K562 (cell line): Measurements from ENCODE around the gene PCBP3. TPM values are rescaled to one million over a fixed set of nuclear protein-coding genes. Genes with fewer than 3 reads are reported as not detected.

ENCODE experiments used
- ATAC-seq: fragments of 200-7000 bp; cut with Tn5 transposase; 3 replicates; pipeline ENCODE4 v1.9.1; 2020; ENCODE audit warnings: moderate library complexity
- BruUV-seq: library from RNA; stranded (reverse); fragments of 400-500 nt; replicated peaks from 2 replicates; lab custom pipeline; 2021; lab: Mats Ljungman, UMichigan
- CTCF ChIA-PET: fragments of 300-600 bp; formaldehyde crosslinking; extraction: SDS; loops from one replicate; lab custom pipeline; 2021; ENCODE audit warnings: low intra/inter-chr PET ratio; lab: Yijun Ruan, JAX
- POLR2A ChIA-PET: fragments of 300-600, 350-650 bp; sonication (Branson Sonifier 250); formaldehyde crosslinking; extraction: SDS; loops from one replicate; lab custom pipeline; 2021; ENCODE audit warnings: antibody characterized with exemption, inconsistent platforms; lab: Yijun Ruan, JAX
- DNase-seq, 4 experiments: peaks; one replicate each; pipeline versions ENCODE4 v3.0.0 to v3.0.0-alpha.2; 2011 to 2018; ENCODE audit warnings: low spot score in 3 of 4, mixed read lengths in 3 of 4; ENCODE audit errors: extremely low read depth in 1 of 4
- FAIRE-seq: peaks from 2 replicates; lab custom pipeline; 2011; peaks lifted over from hg19 to GRCh38; lab: Jason Lieb, UNC
- H2AFZ ChIP-seq: 2 replicates; pipeline ENCODE4 v1.6.0; 2011; ENCODE audit warnings: low read depth, low read length, control low read depth, inconsistent platforms
- H3K27ac ChIP-seq: fragments of 200-600 bp; 3 replicates; pipeline ENCODE4 v1.8.0; 2011; ENCODE audit warnings: low read depth, mild to moderate bottlenecking, control low read depth, inconsistent platforms, low read length, moderate library complexity, mixed read lengths; ENCODE audit errors: extremely low read depth
- H3K27me3 ChIP-seq, 2 experiments: fragments of 300-600 bp in 1 of 2; 2 replicates in 1 of 2; 3 replicates in 1 of 2; pipeline versions ENCODE4 v1.6.0 to v1.8.0; 2011; ENCODE audit warnings: inconsistent platforms in 2 of 2, low read length in 2 of 2, mild to moderate bottlenecking in 1 of 2, mixed read lengths in 1 of 2, moderate library complexity in 1 of 2; ENCODE audit not compliant: control insufficient read depth in 2 of 2, insufficient read depth in 2 of 2
- H3K36me3 ChIP-seq: fragments of 300-600 bp; 3 replicates; pipeline ENCODE4 v1.8.0; 2011; ENCODE audit warnings: mild to moderate bottlenecking, low read length, inconsistent platforms; ENCODE audit not compliant: control insufficient read depth, insufficient read depth
- H3K4me1 ChIP-seq, 2 experiments: fragments of 200-600 bp in 1 of 2; replicated peaks in 1 of 2; 2 replicates in 1 of 2; 3 replicates in 1 of 2; pipeline versions ENCODE4 v1.5.1 to v1.8.0; 2011; ENCODE audit warnings: inconsistent platforms in 2 of 2, low read length in 2 of 2, mild to moderate bottlenecking in 1 of 2, mixed read lengths in 1 of 2, moderate library complexity in 1 of 2; ENCODE audit not compliant: control insufficient read depth in 2 of 2, insufficient read depth in 2 of 2
- H3K4me2 ChIP-seq: 2 replicates; pipeline ENCODE4 v1.6.1; 2011; ENCODE audit warnings: low read length, control low read depth, inconsistent platforms, mixed read lengths; ENCODE audit not compliant: insufficient read depth
- H3K4me3 ChIP-seq: fragments of 200-600 bp; sonication (generic), shearing (Covaris generic); 2 replicates; pipeline ENCODE4 v1.5.1; 2016; ENCODE audit warnings: control low read depth, inconsistent platforms
- H3K79me2 ChIP-seq: fragments of 200-600 bp; 3 replicates; pipeline ENCODE4 v1.8.0; 2011; ENCODE audit warnings: low read length, inconsistent platforms; ENCODE audit not compliant: control insufficient read depth, insufficient read depth
- H3K9ac ChIP-seq, 2 experiments: 2 replicates each; pipeline versions ENCODE4 v1.6.0 to v1.6.1; 2011; ENCODE audit warnings: low read depth in 2 of 2, low read length in 2 of 2, control low read depth in 1 of 2, inconsistent platforms in 1 of 2, mild to moderate bottlenecking in 1 of 2, mixed read lengths in 1 of 2; ENCODE audit not compliant: insufficient read depth in 1 of 2
- H3K9me1 ChIP-seq: one replicate; pipeline ENCODE4 v1.6.0; 2011; ENCODE audit warnings: inconsistent platforms, mild to moderate bottlenecking, low read length, moderate library complexity; ENCODE audit not compliant: control insufficient read depth, insufficient read depth
- H3K9me3 ChIP-seq: replicated peaks from 2 replicates; pipeline ENCODE4 v1.5.1; 2011; ENCODE audit warnings: low read depth, low read length, inconsistent platforms; ENCODE audit not compliant: control insufficient read depth, insufficient read depth
- H4K20me1 ChIP-seq: replicated peaks from 2 replicates; pipeline ENCODE4 v1.6.1; 2011; ENCODE audit warnings: low read length, inconsistent platforms, mixed read lengths; ENCODE audit not compliant: control insufficient read depth, insufficient read depth
- KAT8 ChIP-seq: fragments of 450-650 bp; IDR thresholded peaks from 2 replicates; pipeline ENCODE4 v1.6.1; 2016; ENCODE audit warnings: low read depth, mild to moderate bottlenecking
- MTA2 ChIP-seq: fragments of 450-650 bp; IDR thresholded peaks from 2 replicates; pipeline ENCODE4 v1.6.1; 2016; ENCODE audit warnings: low read depth
- STAG1 ChIP-seq: sonication (generic); formaldehyde crosslinking; IDR thresholded peaks from 2 replicates; pipeline ENCODE4 v1.5.0; 2020; ENCODE audit warnings: missing genetic modification reagents, borderline replicate concordance
- XRCC3 ChIP-seq: fragments of 450-650 bp; IDR thresholded peaks from 2 replicates; pipeline ENCODE4 v1.6.1; 2017; ENCODE audit warnings: mild to moderate bottlenecking, moderate library complexity
- WGBS: fragments of 100-300 bp; shearing (Covaris generic); methylation state at CpG from one replicate; pipeline ENCODE4 v1.1.6; 2016; ENCODE audit warnings: low coverage, mixed read lengths; ENCODE audit not compliant: insufficient coverage; ENCODE audit errors: missing lambda C conversion rate; 5-methylcytosine and 5-hydroxymethylcytosine counted together
- in situ Hi-C: fragments of 300-500 bp; cut with MboI; formaldehyde crosslinking; loops from 4 replicates; pipeline ENCODE4 v1.15.0; 2018; ENCODE audit warnings: inconsistent platforms, mixed read lengths
- intact Hi-C: fragments of 100-400 bp; cut with micrococcal nuclease; formaldehyde crosslinking; loops from 2 replicates; pipeline ENCODE4 v1.14.2; 2022
- polyA plus RNA-seq, 8 experiments: library from polyadenylated mRNA; depleted of rRNA in 4 of 8; stranded (reverse) in 5 of 8; unstranded in 3 of 8; fragments of >200 nt; fragmentation: Nextera tagmentation in 2 of 8; fragmentation: Illumina TruSeq in 1 of 8; extraction: Ambion mirVana in 2 of 8; extraction: Trizol in 1 of 8; gene quantifications; 2 replicates each; pipeline versions ENCODE4 v1.2.1 to v1.2.3, GENCODE V29; 2011 to 2014; ENCODE audit warnings: inconsistent platforms in 1 of 8, missing spikeins in 1 of 8
- total RNA-seq, 7 experiments: library from RNA; depleted of rRNA in 6 of 7; stranded (reverse); fragments of >200 nt in 6 of 7; fragmentation: Illumina TruSeq in 2 of 7; extraction: Trizol in 2 of 7; gene quantifications; 2 replicates each; pipeline versions ENCODE4 v1.2.1 to v1.2.3, GENCODE V29; 2011 to 2021; ENCODE audit warnings: low replicate concordance in 1 of 7

PCBP3 gene
- total and polyA plus RNA-seq, 9 of the 15 experiments (the other 6 are each of a cell fraction or from before 2014, with no cell fraction given) = 0.18 TPM; not detected in 8

DNA sequence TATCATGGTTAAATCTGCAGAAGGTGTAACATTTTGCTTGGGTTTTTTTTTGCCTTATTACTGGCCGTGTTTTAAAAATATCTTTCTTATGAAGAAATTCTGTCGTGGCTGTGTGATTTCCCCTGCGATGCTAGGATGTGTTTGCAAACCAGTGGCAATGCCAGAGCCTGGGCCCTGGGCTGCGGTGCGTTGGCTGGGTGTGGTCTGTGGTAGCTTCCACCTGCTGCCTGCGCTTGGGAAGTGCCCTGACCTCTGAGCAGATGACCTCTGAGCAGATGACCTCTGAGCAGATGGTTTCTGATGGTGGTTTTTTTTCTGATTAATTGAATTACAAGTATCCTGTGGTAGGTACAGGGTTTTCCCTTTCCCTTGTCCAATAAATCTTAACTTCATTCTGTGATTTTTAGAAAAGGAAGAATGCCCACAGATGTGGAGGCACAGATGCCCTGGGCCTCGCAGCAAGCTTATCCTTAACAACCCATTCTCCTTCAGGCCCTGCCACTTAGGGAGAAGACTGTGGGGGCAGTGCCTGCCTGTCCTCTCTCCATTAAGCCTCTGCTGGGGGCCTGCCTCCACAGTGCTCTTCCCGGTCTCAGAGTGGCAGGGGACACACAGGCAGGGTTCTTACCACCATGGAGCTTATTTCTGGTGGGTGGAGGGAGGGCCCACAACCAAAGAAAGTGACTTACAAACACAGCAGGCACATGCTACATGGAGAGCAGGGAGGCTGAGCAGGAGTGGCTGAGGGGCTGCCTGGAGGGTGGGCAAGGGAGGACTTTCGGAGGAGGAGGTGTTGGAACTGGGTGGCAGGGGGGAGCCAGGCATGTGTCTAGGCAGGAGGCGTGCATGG is 81.7 kb downstream of the PCBP3 start (continued):
- no peak for TF ChIP-seq KAT8
- no peak for TF ChIP-seq XRCC3

DNA sequence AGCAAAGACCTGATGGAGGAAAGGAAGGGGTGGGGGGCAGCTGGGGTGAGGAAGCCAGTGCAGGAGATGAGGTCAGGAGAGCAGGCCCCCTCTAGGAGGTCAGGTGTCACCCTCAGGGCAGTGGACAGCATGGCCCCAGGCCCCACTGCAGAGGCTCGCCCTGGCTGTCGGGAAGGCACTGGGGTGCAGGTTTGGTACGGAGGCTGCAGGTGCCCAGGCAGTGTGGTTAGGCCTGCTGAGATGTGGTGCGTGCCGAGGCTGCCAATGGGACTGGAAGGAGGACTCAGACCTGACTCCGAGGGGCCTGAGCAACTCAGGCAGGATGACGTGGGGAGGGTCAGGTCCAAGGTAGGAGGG is 82.3 kb downstream of the PCBP3 start:
- H3K36me3 ChIP-seq = no peaks in the 10 kb centered on the region
- H2AFZ ChIP-seq = no peak overlapping the region
- no peak overlapping the region for H3K9ac ChIP-seq
- in situ Hi-C loops = no loop called here
- no peak overlapping the region for H3K4me2 ChIP-seq
- no peaks in the 10 kb centered on the region for H4K20me1 ChIP-seq
- FAIRE-seq = no peak
- peaks cover 0 to 3% of the 10 kb centered on the region in 2 experiments; a peak in 1 of 5 replicates for H3K27me3 ChIP-seq
- no peak overlapping the region for H3K27ac ChIP-seq
- intact Hi-C loops = no loop called here
- H3K4me3 ChIP-seq = no peak overlapping the region
- TF ChIP-seq STAG1 (CRISPR knock-in tag) = 0 out of 2 replicates have a peak, but pooled peaks have one; percentile 6
- no peak for TF ChIP-seq MTA2
- TF ChIP-seq, all 486 proteins: peak for 1
- Histone ChIP-seq H3K9me3 (no peaks in the 10 kb centered on the region), H3K9me1 (no peaks in the 10 kb centered on the region), H3K79me2 (no peaks in the 10 kb centered on the region), H3K4me1 (no peaks in the 10 kb centered on the region)
- ChIA-PET CTCF (no interaction called here), POLR2A (no interaction called here)
- WGBS = 0% methylated on average over 6 of the region's 7 CpGs
- no peak for ATAC-seq
- DNase-seq = no peak
- BruUV-seq = no TSS peak
